Fibroblast of skin of abdomen (primary cell): ENCODE results near the gene IWS1.
"Not testable (repeated sequence)": the region's sequence is repeated elsewhere in the genome, so short reads cannot be mapped to it uniquely, and the experiment has no call there.

Experiments used
- DNase-seq: peaks from one replicate; pipeline ENCODE4 v3.0.0-alpha.2; 2013

Gene IWS1

DNA sequence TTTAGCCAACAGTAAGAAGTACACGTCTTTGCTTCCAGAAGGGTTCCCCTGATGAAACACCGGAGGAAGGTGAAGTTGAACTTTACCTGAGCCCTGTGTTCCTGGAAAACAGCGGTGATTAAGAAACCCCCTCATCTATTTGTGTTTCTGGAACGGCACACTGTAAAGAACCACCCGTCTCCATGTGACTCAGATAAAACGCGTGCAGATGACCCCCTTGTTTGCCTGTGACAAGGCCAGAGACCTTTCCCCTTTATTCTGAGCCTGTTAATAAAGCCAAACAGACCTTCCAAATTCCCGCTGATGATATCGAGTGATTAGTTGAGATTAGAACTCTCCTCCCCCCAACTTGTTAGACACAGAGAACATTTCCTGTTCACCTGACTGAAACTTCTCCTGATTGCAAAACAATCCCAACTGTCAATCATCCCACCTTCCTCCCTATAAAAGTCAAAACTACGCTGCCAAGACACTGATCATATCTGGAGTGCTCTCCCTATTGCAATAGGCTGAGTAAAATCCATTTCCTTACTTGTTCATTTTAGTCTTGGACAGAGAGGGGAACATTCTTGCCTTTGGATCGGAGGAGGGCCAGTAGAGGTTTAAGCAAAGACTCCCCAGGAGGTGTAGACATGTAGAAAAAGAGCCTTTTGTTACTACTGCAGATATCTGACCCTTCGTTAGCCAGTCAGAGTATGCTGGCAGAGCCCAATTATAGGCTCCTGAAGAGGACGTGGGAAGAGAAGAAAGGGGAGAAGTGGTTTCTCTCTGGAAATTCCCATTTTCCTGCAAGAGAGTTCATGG lies 914 bp upstream of the IWS1 start:
- no peak for DNase-seq

DNA sequence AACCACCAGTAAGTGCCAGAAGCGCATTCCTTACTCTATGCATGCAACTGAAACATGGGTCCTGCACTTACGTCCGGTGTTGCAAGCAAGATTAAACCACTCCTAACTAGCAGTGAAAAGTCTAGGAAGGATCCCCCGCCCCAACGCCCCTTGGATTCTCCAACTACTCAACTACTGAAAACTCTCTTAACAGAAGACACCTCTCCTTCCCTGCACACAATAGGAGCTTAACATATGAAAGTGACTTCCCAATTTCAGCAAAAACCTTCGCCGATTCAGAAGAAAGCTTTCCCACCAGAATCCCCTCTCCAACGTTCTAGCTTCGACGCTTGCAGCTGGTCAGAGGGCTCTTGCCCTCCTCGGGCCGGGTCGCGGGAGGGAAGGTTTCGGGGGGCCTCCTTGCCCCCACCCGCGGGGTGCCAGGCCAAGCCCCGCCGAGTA lies 578 bp downstream of the IWS1 start:
- DNase-seq, result peak; percentile 43

DNA sequence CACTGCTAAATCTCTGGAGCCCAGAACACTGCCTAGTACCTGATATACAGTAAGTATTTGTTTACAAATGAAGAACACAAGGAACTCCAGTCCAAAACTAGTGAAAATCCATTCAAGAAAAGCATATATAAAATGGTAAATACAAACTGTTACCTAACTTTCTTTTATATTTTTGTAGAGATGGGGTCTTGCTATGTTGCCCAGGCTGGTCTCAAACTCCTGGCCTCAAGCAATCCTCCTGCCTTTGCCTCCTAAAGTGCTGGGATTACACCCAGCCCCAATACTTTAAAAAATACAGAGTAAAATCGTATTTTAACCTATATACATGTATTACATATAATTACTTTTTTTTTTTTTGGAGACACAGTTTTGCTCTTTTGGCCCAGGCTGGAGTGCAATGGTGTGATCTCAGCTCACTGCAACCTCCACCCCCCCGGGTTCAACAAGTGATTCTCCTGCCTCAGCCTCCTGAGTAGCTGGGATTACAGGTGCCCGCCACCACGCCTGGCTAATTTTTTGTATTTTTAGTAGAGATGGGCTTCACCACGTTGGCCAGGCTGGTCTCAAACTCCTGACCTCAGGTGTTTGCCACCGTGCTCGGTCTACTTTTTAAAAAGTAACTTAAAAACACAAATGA lies 2.0 kb downstream of the IWS1 start:
- not testable (repeated sequence) for DNase-seq

DNA sequence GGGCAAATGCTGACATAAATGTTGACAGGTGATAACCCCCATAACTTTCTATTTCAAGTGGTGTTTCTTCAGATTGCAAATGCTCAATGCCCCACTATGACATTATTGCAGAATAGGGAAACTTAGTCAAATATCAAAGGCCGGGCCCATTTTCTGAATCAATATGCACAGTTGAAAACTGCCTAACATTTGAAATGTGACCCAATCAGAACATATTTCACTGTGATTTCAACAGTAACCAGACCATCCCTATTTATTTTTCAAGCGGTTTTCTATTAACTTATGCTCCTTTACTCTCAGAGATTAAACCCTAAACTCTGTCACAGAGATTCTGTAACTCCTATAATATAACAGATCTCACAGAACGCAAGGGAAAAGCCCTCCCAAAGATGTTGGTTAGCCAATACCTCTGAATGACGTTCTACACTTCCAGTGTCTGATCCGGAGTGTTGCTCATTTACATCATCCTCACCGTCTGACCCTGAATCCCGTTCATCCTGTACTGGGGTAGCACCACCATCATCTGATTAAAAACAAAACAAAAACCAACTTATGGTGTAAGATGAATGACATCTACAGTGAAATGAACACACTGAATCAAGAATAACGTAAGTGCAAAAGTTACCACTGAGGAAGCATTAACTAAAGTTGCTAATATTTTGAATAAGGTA lies 2.9 kb downstream of the IWS1 start:
- no peak for DNase-seq

DNA sequence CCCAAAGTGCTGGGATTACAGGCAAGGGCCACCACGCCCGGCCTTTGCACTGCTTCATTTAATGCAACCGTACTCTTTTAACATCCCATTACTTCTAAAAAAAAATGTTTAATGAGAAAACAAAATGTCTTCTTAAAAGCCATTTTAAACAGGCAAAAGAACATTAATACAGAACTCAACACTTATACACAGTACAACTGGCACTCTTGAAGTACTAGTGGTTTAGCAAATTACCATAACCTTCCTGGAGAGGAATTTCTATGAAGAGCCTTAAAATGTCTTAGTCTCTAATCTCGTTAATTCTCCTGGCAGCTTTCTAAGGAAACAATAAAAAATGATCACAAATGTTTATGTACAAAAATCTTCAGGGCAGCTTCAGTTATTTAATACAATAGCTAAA lies 5.9 kb downstream of the IWS1 start:
- no peak for DNase-seq

DNA sequence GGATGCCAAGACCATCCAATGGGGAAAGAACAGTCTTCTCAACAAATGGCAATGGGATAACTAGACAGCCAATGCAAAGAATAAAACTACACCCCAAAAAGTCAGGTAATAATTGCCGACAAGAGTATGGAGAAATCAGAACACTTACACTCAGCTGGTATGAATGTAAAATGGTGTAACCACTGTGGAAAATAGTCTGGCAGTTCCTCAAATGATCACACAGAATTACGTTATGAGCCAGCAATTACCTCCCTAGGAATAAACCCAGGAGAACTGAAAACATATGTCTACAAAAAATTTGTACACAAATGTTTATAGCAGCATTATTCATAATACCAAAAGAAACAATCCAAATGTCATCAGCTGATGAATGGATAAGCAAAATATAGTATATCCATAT lies 8.8 kb downstream of the IWS1 start:
- no peak for DNase-seq

DNA sequence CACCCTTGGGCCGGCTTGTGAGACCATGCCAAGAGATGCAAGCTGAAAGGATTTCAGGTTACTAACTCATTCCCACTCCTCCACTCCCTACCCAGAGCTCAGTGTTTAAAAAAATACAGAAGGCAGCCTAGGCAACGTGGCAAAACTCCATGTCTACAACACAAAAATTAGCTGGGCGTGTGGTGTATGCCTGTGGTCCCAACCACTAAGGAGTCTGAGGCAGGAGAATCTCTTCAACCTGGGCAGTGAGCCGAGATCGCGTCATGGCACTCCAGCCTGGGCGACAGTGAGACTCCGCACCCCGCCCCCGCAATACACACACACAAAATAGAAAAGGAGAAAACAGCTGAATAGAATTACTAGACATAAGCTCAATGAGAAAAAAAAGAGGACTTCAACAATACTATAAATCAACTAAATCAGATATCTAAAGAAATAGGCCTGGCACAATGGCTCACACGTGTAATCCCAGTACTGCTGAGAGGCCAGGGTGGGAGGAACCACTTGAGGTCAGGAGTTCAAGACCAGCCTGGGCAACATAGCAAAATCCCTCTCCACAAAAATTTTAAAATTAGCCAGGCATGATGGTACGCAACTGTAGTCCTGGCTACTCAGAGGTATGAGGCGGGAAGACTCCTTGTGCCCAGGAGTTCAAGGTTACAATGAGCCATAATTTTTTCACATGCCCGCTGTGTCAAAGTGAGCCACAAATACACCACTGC lies 10.1 kb downstream of the IWS1 start:
- peak; percentile 71 for DNase-seq

DNA sequence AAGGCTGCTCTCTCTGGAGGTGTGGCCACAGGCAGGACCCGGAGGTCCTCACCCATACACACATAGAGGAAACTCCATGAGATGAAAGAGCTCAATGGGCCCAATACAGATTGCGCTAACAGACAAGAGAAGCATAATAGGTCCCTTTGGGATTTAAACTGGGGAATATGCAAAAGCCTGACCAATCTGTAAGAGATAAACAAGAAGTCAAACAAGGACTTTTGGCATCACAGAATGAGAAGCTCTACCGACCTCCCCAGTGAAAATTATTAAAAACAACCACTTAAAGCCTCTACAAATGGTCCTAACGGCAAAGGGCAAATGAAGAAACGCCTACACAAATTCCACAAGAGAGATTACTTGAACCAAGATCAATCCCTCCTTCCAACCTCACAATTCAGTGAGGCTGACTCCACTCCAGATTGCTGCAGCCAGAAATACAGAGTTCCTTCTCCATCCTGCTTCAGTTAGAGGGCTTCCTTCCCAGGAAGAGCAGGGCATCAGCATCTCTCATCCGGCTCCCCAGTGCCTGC lies 10.8 kb downstream of the IWS1 start:
- no peak for DNase-seq

DNA sequence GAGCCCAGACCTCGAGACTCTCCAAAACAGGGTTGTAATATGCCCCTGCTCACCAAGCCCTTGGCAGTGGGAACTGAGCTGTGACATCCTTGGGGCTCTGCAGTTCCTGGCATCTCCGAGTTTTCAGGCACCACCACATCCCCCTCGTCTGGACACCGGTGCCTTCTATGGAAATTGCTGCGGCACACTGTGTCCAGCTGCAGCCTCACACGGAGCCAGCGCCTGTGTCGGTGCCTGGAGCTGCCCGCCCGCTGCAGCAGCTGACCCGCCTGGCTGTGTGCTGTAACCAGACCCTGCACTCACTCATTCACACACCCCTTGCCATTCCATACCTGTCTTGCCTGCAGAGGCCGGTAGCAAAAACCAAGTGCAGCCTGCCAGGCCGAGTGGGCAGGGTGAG lies 11.8 kb downstream of the IWS1 start:
- no peak for DNase-seq

DNA sequence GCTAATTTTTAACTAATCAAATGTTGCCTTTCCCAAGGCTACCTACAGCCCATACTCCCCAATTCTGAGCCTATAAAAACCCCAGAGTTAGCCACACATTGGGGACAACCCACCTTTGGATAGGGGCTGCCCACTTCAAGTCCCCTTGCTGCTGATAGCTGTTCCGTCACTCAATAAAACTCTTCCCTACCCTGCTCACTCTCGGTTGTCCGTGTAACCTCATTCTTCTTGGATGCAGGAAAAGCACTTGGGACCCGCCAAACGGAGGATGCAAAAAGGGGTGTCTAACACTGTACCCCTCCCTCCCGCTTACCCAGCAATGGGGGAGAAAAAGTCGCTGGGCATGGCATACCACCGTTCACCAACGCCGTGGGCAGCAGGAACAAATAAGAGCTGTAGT lies 12.2 kb downstream of the IWS1 start:
- no peak for DNase-seq

DNA sequence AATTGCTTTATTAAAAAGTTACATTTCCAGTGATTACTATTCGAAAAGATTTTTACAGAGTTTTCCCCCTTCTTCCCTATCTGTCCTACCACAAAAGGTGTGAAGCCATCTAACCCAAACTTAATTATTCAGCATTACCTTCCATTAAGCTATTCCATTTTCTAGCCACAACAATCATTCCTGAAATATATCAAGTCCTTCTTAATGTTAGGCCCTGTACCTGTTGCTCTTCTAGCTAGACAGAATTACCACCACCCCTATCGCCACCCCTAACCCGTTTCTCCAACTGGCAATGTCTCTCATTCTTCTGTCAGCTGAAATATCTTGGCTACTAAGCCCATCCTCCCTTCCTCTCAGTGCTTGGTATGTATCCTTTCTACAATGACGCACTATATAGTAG lies 13.9 kb downstream of the IWS1 start:
- no peak for DNase-seq

DNA sequence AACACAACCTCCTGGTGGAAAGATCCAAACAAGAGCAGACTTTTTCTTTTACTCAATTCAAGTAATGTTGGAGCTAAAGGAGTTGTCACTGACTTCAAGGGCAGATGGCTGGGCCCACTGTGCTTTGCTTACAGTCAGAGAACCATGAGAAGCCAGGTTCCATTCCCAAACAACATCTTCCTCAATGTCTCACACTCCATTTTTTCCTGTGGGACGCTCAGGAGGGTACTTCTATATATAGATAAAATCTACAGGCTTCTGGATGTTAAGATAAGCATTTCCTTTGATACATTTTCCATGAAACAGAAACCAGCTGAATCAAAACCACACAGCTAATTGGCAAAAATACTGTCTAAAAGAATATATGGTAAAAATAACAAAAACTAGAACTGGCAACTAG lies 14.4 kb downstream of the IWS1 start:
- no peak for DNase-seq

DNA sequence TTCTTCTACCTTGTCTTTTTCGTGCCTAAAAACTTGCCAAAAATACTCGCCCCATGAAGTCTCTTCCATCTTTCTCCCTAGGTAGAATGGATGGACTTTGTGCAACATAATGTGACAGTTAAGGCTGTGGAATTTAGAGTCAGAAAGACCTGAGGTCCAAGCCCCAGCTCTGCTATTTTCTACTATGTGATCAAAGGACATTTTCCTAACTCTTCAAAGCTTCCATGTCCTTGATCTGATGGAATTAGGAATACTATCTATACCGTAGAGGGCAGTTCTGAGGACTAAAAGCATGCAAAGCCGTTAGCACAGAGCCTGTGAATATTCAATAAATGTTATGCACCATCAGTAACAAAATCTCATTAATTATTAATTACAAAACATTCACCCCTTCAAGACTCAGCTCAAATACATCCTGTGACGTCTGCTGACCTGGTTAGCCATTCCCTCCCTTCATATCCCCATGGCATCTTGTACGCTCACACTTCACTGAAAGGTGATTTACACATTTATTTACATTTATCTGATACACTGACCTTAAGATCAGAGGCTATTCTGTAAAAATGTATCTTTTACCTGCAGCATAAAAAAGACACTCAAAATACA lies 15.1 kb downstream of the IWS1 start:
- no peak for DNase-seq

DNA sequence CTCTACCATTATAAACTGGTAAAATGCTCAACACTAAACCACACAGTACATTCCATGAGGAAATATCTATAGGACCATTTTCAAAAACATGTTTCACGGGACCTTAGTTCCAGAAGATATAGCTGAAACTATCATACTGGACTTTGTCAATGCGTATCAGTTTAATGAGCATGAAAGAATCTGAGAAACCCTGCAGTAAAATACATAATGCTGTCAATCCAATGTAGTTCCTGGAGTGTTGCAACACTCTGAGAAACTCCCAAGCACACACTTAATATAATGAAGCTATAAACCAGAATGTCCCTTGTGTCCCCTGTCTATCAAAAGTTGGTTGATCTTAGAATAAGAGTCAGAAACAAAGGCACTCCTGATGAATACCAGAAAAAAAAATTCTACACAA lies 16.2 kb downstream of the IWS1 start:
- DNase-seq, result no peak

DNA sequence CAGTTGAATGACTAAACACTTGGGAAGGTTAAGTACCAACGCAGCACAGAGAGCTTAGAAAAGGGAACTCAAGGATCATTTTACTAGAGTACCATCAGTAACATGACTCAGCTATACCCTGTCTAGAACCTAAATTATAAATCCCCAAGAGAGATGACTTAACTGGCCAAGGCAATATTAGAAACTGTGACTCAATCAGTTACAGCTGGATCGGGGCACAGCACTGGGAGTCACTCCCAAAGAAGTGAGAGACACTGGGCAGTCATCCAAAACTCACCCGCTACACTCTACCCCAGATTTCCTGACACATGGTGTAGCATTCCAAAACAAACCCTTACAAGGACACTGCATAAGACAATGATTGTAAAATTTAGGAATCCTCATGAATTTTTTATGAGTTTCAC lies 17.7 kb downstream of the IWS1 start:
- DNase-seq, result peak; percentile 99

DNA sequence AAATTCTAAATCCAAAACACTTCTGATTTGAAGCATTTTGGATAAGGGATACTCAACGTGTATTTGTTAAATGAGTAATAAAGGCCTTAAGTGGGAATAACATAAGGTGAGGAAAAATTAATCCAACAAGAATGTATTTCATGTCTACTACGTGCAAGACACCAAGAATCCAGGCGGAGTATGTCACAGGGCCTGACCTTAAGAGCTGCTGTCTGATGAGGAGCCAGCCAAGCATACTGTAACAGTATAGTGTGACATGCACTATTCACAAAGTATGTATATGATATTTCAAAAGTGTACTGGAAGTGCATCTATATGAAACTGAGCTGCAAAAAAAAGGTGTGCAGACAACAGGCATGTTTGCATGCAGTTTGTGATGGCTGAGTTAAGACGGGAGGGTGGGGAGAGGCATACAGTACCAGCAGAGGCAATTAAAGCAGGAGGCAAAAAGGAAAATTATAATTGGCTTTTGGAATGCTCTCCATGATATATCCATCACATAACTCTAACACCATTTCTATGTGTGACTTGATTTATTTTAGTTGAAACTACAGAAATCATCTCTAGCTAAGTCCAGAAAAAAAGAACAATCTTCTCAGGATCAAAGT lies 18.2 kb downstream of the IWS1 start:
- DNase-seq, result peak; percentile 40

DNA sequence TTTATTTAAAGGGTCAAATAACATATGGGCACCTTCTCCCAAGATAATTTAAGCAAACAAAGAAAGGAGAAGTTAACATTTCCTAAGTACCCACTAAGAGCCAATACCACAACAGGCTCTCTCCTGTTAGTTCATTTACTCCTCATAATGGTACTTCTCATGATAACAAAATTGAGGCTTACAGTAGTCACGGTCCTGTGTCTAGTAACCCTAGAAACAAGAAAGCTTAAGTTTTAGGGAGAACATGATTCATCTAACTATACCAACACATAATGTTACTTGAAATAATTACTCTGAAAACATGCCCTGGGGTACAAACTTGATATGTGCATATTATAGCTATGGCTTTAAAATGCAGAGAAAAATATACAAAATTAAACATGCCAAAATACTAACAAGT lies 19.8 kb downstream of the IWS1 start:
- DNase-seq, result no peak

DNA sequence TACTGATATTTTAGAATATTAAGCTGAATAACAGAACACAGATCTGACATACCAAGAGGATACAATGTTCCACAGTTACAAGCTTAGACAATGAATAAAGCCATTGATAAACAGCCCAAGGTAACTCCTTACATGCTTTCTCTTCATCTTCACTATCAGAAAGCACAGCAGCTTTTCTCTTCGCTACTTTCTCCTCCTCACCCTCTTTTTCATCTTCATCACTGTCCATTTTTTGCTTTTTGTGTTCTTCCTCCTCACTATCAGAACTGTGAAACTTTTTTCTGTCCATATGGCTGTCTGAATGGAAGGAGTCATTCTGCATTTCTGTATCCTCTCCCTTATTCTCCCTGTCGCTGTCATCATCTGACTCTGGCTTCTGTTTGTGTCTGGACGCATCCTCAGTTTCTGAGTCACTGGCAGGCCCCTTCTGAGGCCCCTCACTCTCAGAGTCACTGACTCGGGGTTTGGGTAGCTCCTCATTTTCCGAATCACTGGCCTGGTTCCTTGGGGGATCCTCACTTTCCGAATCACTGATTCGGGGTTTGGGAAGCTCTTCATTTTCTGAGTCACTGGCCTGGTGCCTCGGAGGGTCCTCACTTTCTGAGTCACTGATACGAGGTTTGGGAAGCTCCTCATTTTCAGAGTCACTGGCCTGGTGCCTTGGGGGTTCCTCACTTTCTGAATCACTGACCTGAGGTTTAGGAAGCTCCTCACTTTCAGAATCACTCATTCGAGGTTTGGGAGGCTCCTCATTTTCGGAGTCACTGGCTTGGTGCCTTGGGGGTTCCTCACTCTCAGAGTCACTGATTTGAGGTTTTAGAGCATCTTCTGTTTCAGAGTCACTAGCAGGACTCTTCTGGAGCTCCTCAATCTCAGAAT lies 21.5 kb downstream of the IWS1 start:
- DNase-seq, result peak; percentile 33

DNA sequence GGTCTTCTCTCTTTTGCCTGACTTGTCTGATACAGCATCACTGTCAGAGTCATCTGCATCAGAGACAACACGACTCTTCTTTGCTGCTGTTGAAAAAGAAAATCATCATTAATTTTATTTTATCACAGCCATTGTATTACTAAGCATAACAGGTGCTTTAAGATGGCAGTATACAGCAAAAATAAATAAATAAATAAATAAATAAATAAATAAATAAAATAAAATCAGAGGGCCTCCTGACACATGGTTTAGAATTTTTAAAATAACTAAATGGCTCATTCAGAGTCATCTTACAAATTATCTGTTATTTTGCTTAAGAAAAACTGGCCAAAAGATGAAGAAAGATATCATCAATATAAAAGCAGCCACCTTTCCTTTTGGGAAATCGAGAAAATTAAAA lies 22.8 kb downstream of the IWS1 start:
- DNase-seq, result no peak

DNA sequence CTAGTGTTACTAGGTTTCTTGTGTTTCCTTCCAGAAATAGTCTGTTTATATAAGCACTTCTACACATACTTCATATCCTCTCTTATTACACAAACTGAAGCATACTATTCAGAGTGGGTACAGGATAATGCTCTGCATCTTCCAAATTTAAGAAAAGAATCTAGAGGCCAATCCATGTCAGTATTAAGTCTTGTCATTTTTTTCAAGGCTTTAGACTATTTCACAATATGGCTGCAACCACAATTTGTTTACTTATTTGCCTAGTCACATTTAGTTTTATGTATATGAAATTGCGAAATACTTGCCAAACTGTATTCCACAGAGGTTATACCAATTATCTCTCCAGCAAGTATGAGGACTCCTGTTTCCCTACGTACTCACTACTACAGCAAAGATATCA lies 27.9 kb downstream of the IWS1 start:
- DNase-seq, result peak; percentile 11

DNA sequence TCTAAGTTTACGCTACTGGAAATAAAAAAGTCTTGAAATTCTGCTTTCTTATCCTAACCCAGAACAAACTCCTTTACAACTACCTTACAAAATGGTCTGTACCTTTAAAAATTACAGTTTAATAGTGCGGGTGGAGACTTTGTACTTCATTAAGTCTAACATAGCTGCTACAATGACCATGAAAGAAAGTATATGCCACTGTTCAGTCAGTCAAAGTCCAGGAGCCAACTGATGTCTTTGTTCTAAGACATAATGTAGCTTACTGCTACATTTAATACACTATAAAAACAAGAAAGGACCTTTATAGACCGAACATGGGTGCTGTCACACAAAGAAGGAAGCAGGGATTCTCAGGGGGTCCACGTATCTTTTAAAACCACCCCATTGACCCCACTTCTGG lies 36.0 kb downstream of the IWS1 start:
- DNase-seq, result no peak
